Spleen (tissue), 11 donors: ENCODE results near the gene CDCA3. TPM values are rescaled to one million over a fixed set of nuclear protein-coding genes. Genes with fewer than 3 reads are reported as not detected.

Experiments
- DNase-seq: peaks from one replicate; pipeline ENCODE4 v3.0.0-alpha.2; 2020
- H3K27ac ChIP-seq, 8 donors: fragments of 200-600 bp; sonication (generic) in 7 of 8; 1 replicate in 4 of 8; 2 replicates in 4 of 8; pipeline versions ENCODE4 v1.5.0 to v1.8.0; 2016 to 2021; ENCODE audit warnings: inconsistent platforms in 4 of 8, mild to moderate bottlenecking in 4 of 8, moderate library complexity in 1 of 8
- H3K27me3 ChIP-seq, 7 donors: fragments of 200-600 bp; sonication (generic) in 6 of 7; replicated peaks in 1 of 7; 1 replicate in 4 of 7; 2 replicates in 3 of 7; pipeline versions ENCODE4 v1.5.0 to v1.8.0; 2016 to 2021; ENCODE audit warnings: inconsistent platforms in 3 of 7, mild to moderate bottlenecking in 1 of 7
- H3K36me3 ChIP-seq, 6 donors: fragments of 200-600 bp; sonication (generic) in 5 of 6; 1 replicate in 4 of 6; 2 replicates in 2 of 6; pipeline versions ENCODE4 v1.5.0 to v1.8.0; 2016 to 2021; ENCODE audit warnings: inconsistent platforms in 2 of 6
- H3K4me1 ChIP-seq, 6 donors: fragments of 200-600 bp; sonication (generic) in 5 of 6; 1 replicate in 3 of 6; 2 replicates in 3 of 6; pipeline versions ENCODE4 v1.5.0 to v1.8.0; 2016 to 2021; ENCODE audit warnings: inconsistent platforms in 3 of 6
- H3K4me3 ChIP-seq, 8 donors: fragments of 200-600 bp; sonication (generic) in 7 of 8; 1 replicate in 4 of 8; 2 replicates in 4 of 8; pipeline versions ENCODE4 v1.5.0 to v1.8.0; 2016 to 2021; ENCODE audit warnings: inconsistent platforms in 4 of 8, mild to moderate bottlenecking in 4 of 8, moderate library complexity in 2 of 8
- H3K9me3 ChIP-seq, 8 donors: fragments of 200-600 bp; sonication (generic) in 7 of 8; 1 replicate in 4 of 8; 2 replicates in 4 of 8; pipeline versions ENCODE4 v1.5.0 to v1.8.0; 2016 to 2021; ENCODE audit warnings: inconsistent platforms in 4 of 8
- POLR2A ChIP-seq, 3 donors: fragments of 450-650 bp; IDR thresholded peaks; one replicate each; pipeline ENCODE4 v1.5.1; 2017; ENCODE audit warnings: antibody characterized with exemption in 3 of 3, mild to moderate bottlenecking in 1 of 3
- POLR2AphosphoS5 ChIP-seq, 3 donors: sonication (generic); formaldehyde crosslinking; IDR thresholded peaks; one replicate each; pipeline ENCODE4 v1.5.1; 2017; ENCODE audit warnings: antibody characterized with exemption in 3 of 3
- WGBS, 5 donors: extraction: QIAGEN DNeasy Blood & Tissue Kit in 3 of 5; methylation state at CpG; one replicate each; pipeline versions ENCODE4 v1.1.5 to v1.1.7; 2013 to 2018; 5-methylcytosine and 5-hydroxymethylcytosine counted together
- intact Hi-C: fragments of 100-400 bp; cut with DNase I; formaldehyde crosslinking; loops from one replicate; pipeline ENCODE4 v1.15.0; 2023; ENCODE audit warnings: low total_unique reads
- polyA plus RNA-seq, 3 donors: library from polyadenylated mRNA; stranded (reverse); fragments of 200-250 nt; gene quantifications; one replicate each; pipeline ENCODE4 v1.2.1, GENCODE V29; 2013
- total RNA-seq, 7 donors: library from RNA; depleted of rRNA in 3 of 7; stranded (reverse); fragments of >200 nt in 3 of 7; fragmentation: NEBNext Ultra II Directional in 4 of 7; extraction: Animal tissue kit (Norgen Biotek cat#: 25700) in 4 of 7; gene quantifications; one replicate each; pipeline versions ENCODE4 v1.1.0 to v1.2.1, GENCODE V29; 2016 to 2021
- TF ChIP-seq, protein P1 (sequence below), 11 experiments: fragments of 200-600 bp in 7 of 11; fragments of 450-650 bp in 4 of 11; sonication (generic) in 4 of 11; IDR thresholded peaks in 8 of 11; conservative IDR thresholded peaks in 3 of 11; 1 replicate in 7 of 11; 2 replicates in 4 of 11; pipeline versions ENCODE4 v1.4.0 to v1.8.0; 2016 to 2021; ENCODE audit warnings: antibody characterized with exemption in 11 of 11, inconsistent platforms in 4 of 11, mild to moderate bottlenecking in 1 of 11
- donor health status: healthy with polysubstance abuse.
- donor health status: DM: no; HTN: no; CAD: no; lungs with moderate emphysema.
- donor health status: DM: no; HTN: no; CAD: no.
- donor health status: Bipolar disorder and iron deficiency.
- donor health status: healthy.
- donor health status: DM: no; HTN: no; CAD: no.
- donor health status: DM: yes; HTN: yes; CAD: no.

CDCA3 gene
- total and polyA plus RNA-seq, 10 donors, result 1.9 to 18.1 (median 5.4) TPM

DNA sequence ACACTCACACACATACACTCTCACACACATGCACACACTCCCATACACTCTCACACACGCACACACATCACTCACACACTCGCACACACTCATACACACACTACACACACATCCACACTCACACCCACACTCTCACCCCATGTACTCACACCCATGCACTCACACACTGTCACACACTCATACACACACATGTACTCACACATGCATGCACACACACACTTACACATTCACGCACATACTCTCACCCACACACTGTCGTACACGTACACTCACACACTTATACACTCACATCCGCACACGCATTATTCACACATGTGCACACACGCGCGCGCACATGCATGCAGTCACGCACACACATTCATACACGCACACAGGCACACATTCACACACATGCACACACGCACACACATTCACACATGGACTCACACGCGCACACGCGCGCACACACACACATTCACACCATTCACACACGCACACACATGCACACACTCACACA, 33.4 kb downstream of the CDCA3 start:
- Histone ChIP-seq H3K4me3 (no peak overlapping the region), H3K27ac (no peak overlapping the region), H3K9me3 (no peaks in the 10 kb centered on the region), H3K4me1 (peaks cover 4 to 39% (median 20%) of the 10 kb centered on the region in 6 donors), H3K36me3 (peaks cover 0 to 55% (median 3%) of the 10 kb centered on the region in 6 donors), H3K27me3 (peaks cover 0 to 41% (median 9%) of the 10 kb centered on the region in 7 donors)
- intact Hi-C loops, result no loop called here
- 81 to 96% (median 93%) methylated on average over 20 of the region's 20 CpGs for whole genome bisulfite sequencing, 5 donors
- TF ChIP-seq, protein P1, sequence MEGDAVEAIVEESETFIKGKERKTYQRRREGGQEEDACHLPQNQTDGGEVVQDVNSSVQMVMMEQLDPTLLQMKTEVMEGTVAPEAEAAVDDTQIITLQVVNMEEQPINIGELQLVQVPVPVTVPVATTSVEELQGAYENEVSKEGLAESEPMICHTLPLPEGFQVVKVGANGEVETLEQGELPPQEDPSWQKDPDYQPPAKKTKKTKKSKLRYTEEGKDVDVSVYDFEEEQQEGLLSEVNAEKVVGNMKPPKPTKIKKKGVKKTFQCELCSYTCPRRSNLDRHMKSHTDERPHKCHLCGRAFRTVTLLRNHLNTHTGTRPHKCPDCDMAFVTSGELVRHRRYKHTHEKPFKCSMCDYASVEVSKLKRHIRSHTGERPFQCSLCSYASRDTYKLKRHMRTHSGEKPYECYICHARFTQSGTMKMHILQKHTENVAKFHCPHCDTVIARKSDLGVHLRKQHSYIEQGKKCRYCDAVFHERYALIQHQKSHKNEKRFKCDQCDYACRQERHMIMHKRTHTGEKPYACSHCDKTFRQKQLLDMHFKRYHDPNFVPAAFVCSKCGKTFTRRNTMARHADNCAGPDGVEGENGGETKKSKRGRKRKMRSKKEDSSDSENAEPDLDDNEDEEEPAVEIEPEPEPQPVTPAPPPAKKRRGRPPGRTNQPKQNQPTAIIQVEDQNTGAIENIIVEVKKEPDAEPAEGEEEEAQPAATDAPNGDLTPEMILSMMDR (IDR thresholded peaks at IDR 0.05 in 8 of 11, conservative IDR thresholded peaks at IDR 0.05 in 3 of 11), result no peak
- TF ChIP-seq POLR2A (IDR thresholded peaks at IDR 0.05) (no peak), POLR2AphosphoS5 (IDR thresholded peaks at IDR 0.05) (no peak)
- no peak for DNase-seq

DNA sequence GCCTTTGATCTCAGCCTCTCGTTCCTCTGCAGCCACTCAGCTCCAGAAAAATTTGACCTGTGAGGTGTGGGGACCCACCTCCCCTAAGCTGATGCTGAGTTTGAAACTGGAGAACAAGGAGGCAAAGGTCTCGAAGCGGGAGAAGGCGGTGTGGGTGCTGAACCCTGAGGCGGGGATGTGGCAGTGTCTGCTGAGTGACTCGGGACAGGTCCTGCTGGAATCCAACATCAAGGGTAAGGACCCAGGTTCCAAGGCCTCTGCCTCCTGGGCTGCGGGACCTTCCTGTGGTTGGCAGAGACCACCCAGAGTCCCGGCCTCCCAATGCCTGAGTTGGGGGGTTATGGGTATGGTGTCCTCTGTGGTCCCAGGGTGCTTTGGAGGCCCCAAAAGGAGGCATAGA, 34.0 kb downstream of the CDCA3 start:
- H3K36me3 ChIP-seq, result peaks cover 0 to 55% (median 3%) of the 10 kb centered on the region in 6 donors

DNA sequence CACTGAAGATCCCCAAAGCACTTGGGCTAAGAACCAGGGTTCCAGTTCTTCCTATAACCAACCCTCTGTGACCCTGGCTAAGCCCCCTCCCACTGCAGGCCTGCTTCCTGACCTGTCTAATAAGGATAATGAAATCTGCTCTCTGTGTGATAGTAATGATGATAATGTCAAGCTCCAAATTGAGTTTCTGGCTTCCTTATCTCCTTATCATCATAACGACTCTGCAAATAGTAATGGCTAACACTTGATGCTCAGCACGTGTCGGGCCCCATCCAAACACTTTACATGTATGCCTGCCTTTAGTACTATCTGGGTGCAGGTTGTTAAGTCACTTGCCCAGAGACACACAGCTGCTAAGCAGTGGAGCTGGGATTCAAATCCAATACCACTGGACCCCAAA, 34.5 kb downstream of the CDCA3 start:
- Histone ChIP-seq H3K27me3 (peaks cover 0 to 30% (median 1%) of the 10 kb centered on the region in 7 donors), H3K4me1 (peaks cover 5 to 40% (median 19%) of the 10 kb centered on the region in 6 donors), H3K9me3 (no peaks in the 10 kb centered on the region), H3K36me3 (peaks cover 0 to 55% (median 3%) of the 10 kb centered on the region in 6 donors), H3K4me3 (no peak overlapping the region), H3K27ac (no peak overlapping the region)
- TF ChIP-seq, protein P1 (IDR thresholded peaks at IDR 0.05 in 8 of 11, conservative IDR thresholded peaks at IDR 0.05 in 3 of 11), result no peak
- TF ChIP-seq POLR2A (IDR thresholded peaks at IDR 0.05) (no peak), POLR2AphosphoS5 (IDR thresholded peaks at IDR 0.05) (no peak)
- intact Hi-C loops, result no loop called here
- WGBS, 5 donors, result 79 to 83% (median 80%) methylated on average over 3 of the region's 3 CpGs
- no peak for DNase-seq

More for the DNA sequence above, 34.0 kb downstream of the CDCA3 start:
- Histone ChIP-seq H3K27me3 (peaks cover 0 to 35% (median 6%) of the 10 kb centered on the region in 7 donors), H3K27ac (no peak overlapping the region), H3K4me3 (no peak overlapping the region), H3K9me3 (no peaks in the 10 kb centered on the region), H3K4me1 (peaks cover 8 to 40% (median 21%) of the 10 kb centered on the region in 6 donors)
- intact Hi-C loops, result no loop called here
- 92 to 96% (median 94%) methylated on average over 8 of the region's 8 CpGs for WGBS, 5 donors
- no peak for DNase-seq
- TF ChIP-seq, protein P1 (IDR thresholded peaks at IDR 0.05 in 8 of 11, conservative IDR thresholded peaks at IDR 0.05 in 3 of 11), result no peak
- no peak for TF ChIP-seq POLR2AphosphoS5 (IDR thresholded peaks at IDR 0.05)
- TF ChIP-seq POLR2A (IDR thresholded peaks at IDR 0.05), result no peak

DNA sequence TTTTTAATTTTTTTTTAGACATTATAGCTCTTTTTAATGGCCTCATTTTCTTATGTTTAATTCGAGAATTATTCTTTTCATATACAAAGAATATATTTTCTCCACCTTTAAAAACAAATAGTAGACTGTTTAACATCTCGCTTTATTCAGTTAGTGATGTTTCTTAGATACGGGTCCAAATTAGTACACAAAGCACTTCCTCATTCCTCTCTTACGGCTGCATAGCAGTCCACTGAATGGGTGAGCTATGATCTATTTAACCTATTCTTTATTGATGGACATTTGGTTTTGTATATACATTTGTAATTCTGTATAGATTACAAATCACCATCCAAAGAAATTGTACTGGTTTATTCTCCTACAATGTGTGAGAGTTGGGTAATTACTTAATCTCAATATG, 37.7 kb downstream of the CDCA3 start:
- intact Hi-C loops, result no loop called here
- Histone ChIP-seq H3K27me3 (peaks cover 0 to 10% (median 0%) of the 10 kb centered on the region in 7 donors), H3K4me3 (no peak overlapping the region), H3K4me1 (peaks cover 5 to 19% (median 12%) of the 10 kb centered on the region in 6 donors), H3K36me3 (peaks cover 0 to 44% (median 3%) of the 10 kb centered on the region in 6 donors), H3K9me3 (no peaks in the 10 kb centered on the region), H3K27ac (no peak overlapping the region)
- TF ChIP-seq POLR2A (IDR thresholded peaks at IDR 0.05) (no peak), POLR2AphosphoS5 (IDR thresholded peaks at IDR 0.05) (no peak)
- TF ChIP-seq, protein P1 (IDR thresholded peaks at IDR 0.05 in 8 of 11, conservative IDR thresholded peaks at IDR 0.05 in 3 of 11), result no peak
- no peak for DNase-seq
- WGBS, 5 donors, result 53 to 73% (median 62%) methylated on average over 4 of the region's 4 CpGs
